HG03045 (cell line): ENCODE data around the gene NUP214.
"Not testable (repeated sequence)": the region's sequence is repeated elsewhere in the genome, so short reads cannot be mapped to it uniquely, and the experiment has no call there.

ENCODE experiments used
- ATAC-seq: cut with Tn5 transposase; IDR thresholded peaks from one replicate; pipeline ENCODE4 v1.9.1; 2021; ENCODE audit warnings: mild to moderate bottlenecking, moderate library complexity; ENCODE audit not compliant: unreplicated experiment

The NUP214 gene

GRCh38 chr9:131227959-131228460, 102.6 kb downstream of the NUP214 start:
- ATAC-seq, result no peak

GRCh38 chr9:131228988-131229387, 103.6 kb downstream of the NUP214 start:
- ATAC-seq, result no peak

- no peak for ATAC-seq
These were observed 108.2 kb downstream of the NUP214 start for GRCh38 chr9:131233556-131233955.

GRCh38 chr9:131233995-131234394, 108.6 kb downstream of the NUP214 start:
- ATAC-seq, result no peak

- ATAC-seq, result no peak
These were observed 109.6 kb downstream of the NUP214 start for GRCh38 chr9:131234799-131235479.

- ATAC-seq, result no peak
These were observed 110.1 kb downstream of the NUP214 start for GRCh38 chr9:131235480-131235851.

- ATAC-seq, result no peak
These were observed 110.8 kb downstream of the NUP214 start for GRCh38 chr9:131236161-131236560.

- no peak for ATAC-seq
These were observed 111.4 kb downstream of the NUP214 start for GRCh38 chr9:131236761-131237160.

- no peak for ATAC-seq
These were observed 111.9 kb downstream of the NUP214 start for GRCh38 chr9:131237291-131237690.

- ATAC-seq, result peak; percentile 84
These were observed 112.6 kb downstream of the NUP214 start for GRCh38 chr9:131237931-131238401.

GRCh38 chr9:131238402-131239021, 113.1 kb downstream of the NUP214 start:
- peak; percentile 18 for ATAC-seq

GRCh38 chr9:131239161-131239975, 114.0 kb downstream of the NUP214 start:
- ATAC-seq, result no peak

- ATAC-seq, result no peak
These were observed 114.9 kb downstream of the NUP214 start for GRCh38 chr9:131240047-131240921.

GRCh38 chr9:131244331-131244730, 118.9 kb downstream of the NUP214 start:
- ATAC-seq, result not testable (repeated sequence)

- ATAC-seq, result no peak
These were observed 121.2 kb downstream of the NUP214 start for GRCh38 chr9:131246618-131247017.

- no peak for ATAC-seq
These were observed 126.7 kb downstream of the NUP214 start for GRCh38 chr9:131252120-131252519.

- ATAC-seq, result no peak
These were observed 128.6 kb downstream of the NUP214 start for GRCh38 chr9:131253891-131254491.

GRCh38 chr9:131254626-131255025, 129.2 kb downstream of the NUP214 start:
- ATAC-seq, result no peak

GRCh38 chr9:131255676-131256197, 130.4 kb downstream of the NUP214 start:
- ATAC-seq, result no peak
